Esophagus squamous epithelium (tissue), 5 donors: ENCODE data around the gene CCL5. TPM values are rescaled to one million over a fixed set of nuclear protein-coding genes. Genes with fewer than 3 reads are reported as not detected.

ENCODE experiments used
- DNase-seq: peaks from one replicate; lab custom pipeline; 2025; lab: John Stamatoyannopoulos, UW
- H3K27ac ChIP-seq, 4 donors: fragments of 200-600 bp; sonication (generic); one replicate each; pipeline ENCODE4 v1.5.1; 2016 to 2019; ENCODE audit warnings: mild to moderate bottlenecking in 1 of 4
- H3K27me3 ChIP-seq, 4 donors: fragments of 200-600 bp; sonication (generic); 1 replicate in 3 of 4; 2 replicates in 1 of 4; pipeline versions ENCODE4 v1.5.1 to v1.6.0; 2017 to 2021; ENCODE audit warnings: antibody characterized with exemption in 1 of 4
- H3K36me3 ChIP-seq, 3 donors: fragments of 200-600 bp; sonication (generic); one replicate each; pipeline ENCODE4 v1.5.1; 2016 to 2019
- H3K4me1 ChIP-seq, 3 donors: fragments of 200-600 bp; sonication (generic); one replicate each; pipeline ENCODE4 v1.5.1; 2017 to 2019
- H3K4me3 ChIP-seq, 4 donors: fragments of 200-600 bp; sonication (generic); 1 replicate in 3 of 4; 2 replicates in 1 of 4; pipeline ENCODE4 v1.5.1; 2016 to 2019; ENCODE audit warnings: mild to moderate bottlenecking in 2 of 4, moderate library complexity in 1 of 4
- H3K9me3 ChIP-seq, 3 donors: fragments of 200-600 bp; sonication (generic); one replicate each; pipeline ENCODE4 v1.5.1; 2016 to 2019
- CTCF ChIP-seq, 6 experiments: fragments of 450-650 bp in 4 of 6; fragments of 200-600 bp in 2 of 6; sonication (generic) in 2 of 6; IDR thresholded peaks; one replicate each; pipeline ENCODE4 v1.5.1; 2016 to 2019; ENCODE audit warnings: antibody characterized with exemption in 6 of 6, mild to moderate bottlenecking in 4 of 6, moderate library complexity in 4 of 6
- POLR2A ChIP-seq, 4 donors: fragments of 450-650 bp; IDR thresholded peaks; one replicate each; pipeline ENCODE4 v1.6.1; 2017; ENCODE audit warnings: antibody characterized with exemption in 4 of 4, mild to moderate bottlenecking in 4 of 4, moderate library complexity in 3 of 4
- WGBS, 2 donors: methylation state at CpG; one replicate each; pipeline ENCODE4 v1.1.5; 2018; 5-methylcytosine and 5-hydroxymethylcytosine counted together
- intact Hi-C: fragments of 100-400 bp; cut with DNase I; formaldehyde crosslinking; loops from one replicate; pipeline ENCODE4 v1.15.0; 2022
- total RNA-seq, 4 donors: library from RNA; depleted of rRNA; stranded (reverse); fragments of >200 nt; gene quantifications; one replicate each; pipeline ENCODE4 v1.1.0, GENCODE V29; 2016
- donor health status: DM: yes; HTN: yes; CAD: no.

The CCL5 gene
- total RNA-seq, 4 donors from 2014 or later: 1.5 to 25.2 (median 2.8) TPM

GRCh38 chr17:35912942-35913341, 32.8 kb upstream of the CCL5 start:
- H3K27me3 ChIP-seq: peaks cover 0 to 6% (median 0%) of the 10 kb centered on the region in 4 donors
- WGBS, 2 donors: 65 to 83% methylated on average over 2 of the region's 2 CpGs
- H3K4me3 ChIP-seq: no peak overlapping the region
- intact Hi-C loops: no loop called here
- TF ChIP-seq CTCF (IDR thresholded peaks at IDR 0.05): no peak
- no peak for TF ChIP-seq POLR2A (IDR thresholded peaks at IDR 0.05)
- no peak overlapping the region for H3K27ac ChIP-seq
- no peaks in the 10 kb centered on the region for H3K36me3 ChIP-seq
- no peaks in the 10 kb centered on the region for H3K4me1 ChIP-seq
- no peak for DNase-seq
- H3K9me3 ChIP-seq: no peaks in the 10 kb centered on the region

GRCh38 chr17:35912339-35912912, 32.3 kb upstream of the CCL5 start:
- intact Hi-C loops: no loop called here
- Histone ChIP-seq H3K9me3 (no peaks in the 10 kb centered on the region), H3K27me3 (peaks cover 0 to 6% (median 0%) of the 10 kb centered on the region in 4 donors), H3K27ac (no peak overlapping the region), H3K4me3 (no peak overlapping the region), H3K4me1 (no peaks in the 10 kb centered on the region), H3K36me3 (no peaks in the 10 kb centered on the region)
- no peak for DNase-seq
- TF ChIP-seq CTCF (IDR thresholded peaks at IDR 0.05) (no peak), POLR2A (IDR thresholded peaks at IDR 0.05) (no peak)
- WGBS, 2 donors: 97 to 98% methylated on average over 3 of the region's 3 CpGs

- no peaks in the 10 kb centered on the region for H3K36me3 ChIP-seq
- DNase-seq: no peak
- no peak overlapping the region for H3K4me3 ChIP-seq
- WGBS, 2 donors: 84 to 100% methylated on average over 3 of the region's 3 CpGs
- intact Hi-C loops: no loop called here
- TF ChIP-seq CTCF (IDR thresholded peaks at IDR 0.05) (no peak), POLR2A (IDR thresholded peaks at IDR 0.05) (no peak)
- H3K4me1 ChIP-seq: no peaks in the 10 kb centered on the region
- H3K27ac ChIP-seq: no peak overlapping the region
- no peaks in the 10 kb centered on the region for H3K27me3 ChIP-seq
- H3K9me3 ChIP-seq: no peaks in the 10 kb centered on the region
Observed at GRCh38 chr17:35909408-35909807, 29.2 kb upstream of the CCL5 start.

GRCh38 chr17:35907691-35908090, 27.5 kb upstream of the CCL5 start:
- intact Hi-C loops: no loop called here
- 64 to 69% methylated on average over 4 to 5 of the region's 5 CpGs for WGBS, 2 donors
- no peaks in the 10 kb centered on the region for H3K27me3 ChIP-seq
- peaks cover 0 to 5% (median 0%) of the 10 kb centered on the region in 3 donors for H3K4me1 ChIP-seq
- H3K4me3 ChIP-seq: no peak overlapping the region
- H3K36me3 ChIP-seq: no peaks in the 10 kb centered on the region
- no peak overlapping the region for H3K27ac ChIP-seq
- TF ChIP-seq CTCF (IDR thresholded peaks at IDR 0.05): no peak
- no peak for TF ChIP-seq POLR2A (IDR thresholded peaks at IDR 0.05)
- no peaks in the 10 kb centered on the region for H3K9me3 ChIP-seq
- no peak for DNase-seq

- intact Hi-C loops: no loop called here
- Histone ChIP-seq H3K4me3 (no peak overlapping the region), H3K27me3 (no peaks in the 10 kb centered on the region), H3K27ac (no peak overlapping the region), H3K9me3 (no peaks in the 10 kb centered on the region), H3K4me1 (peaks cover 0 to 5% (median 0%) of the 10 kb centered on the region in 3 donors), H3K36me3 (no peaks in the 10 kb centered on the region)
- 60% methylated on average over 1 to 3 of the region's 3 CpGs for WGBS, 2 donors
- DNase-seq: no peak
- TF ChIP-seq POLR2A (IDR thresholded peaks at IDR 0.05) (no peak), CTCF (IDR thresholded peaks at IDR 0.05) (no peak)
Observed at GRCh38 chr17:35906926-35907637, 26.9 kb upstream of the CCL5 start.
